ENCODE data around the gene ZNF362. TPM values are rescaled to one million over a fixed set of nuclear protein-coding genes. Genes with fewer than 3 reads are reported as not detected.

Gene ZNF362
- total RNA-seq, 2 experiments from 2014 or later: 10.2 to 11.7 TPM

- H3K27ac Mint-ChIP-seq: no peak overlapping the region
- CTCF ChIA-PET: interaction anchor here (0.5 kb wide), 1 partner anchor 1498 kb away, joined by 3 read pairs; no protein-coding TSS in a partner anchor
- H3K9me3 Mint-ChIP-seq (ENCODE audit: low read depth): no peaks in the 10 kb centered on the region
- POLR2A ChIA-PET: no interaction called here
- peaks cover 12% of the 10 kb centered on the region for H3K4me1 Mint-ChIP-seq
- H3K4me3 Mint-ChIP-seq: no peak overlapping the region
- intact Hi-C loops (cut with DNase I, micrococcal nuclease): no loop called here
- H3K27me3 Mint-ChIP-seq: no peaks in the 10 kb centered on the region
- ATAC-seq: no peak
- H3K36me3 Mint-ChIP-seq (ENCODE audit: low read depth): peaks cover 30% of the 10 kb centered on the region
- no peak for DNase-seq
Measured at GRCh38 chr1:33332881-33333280, 76.6 kb downstream of the ZNF362 start.

DNA sequence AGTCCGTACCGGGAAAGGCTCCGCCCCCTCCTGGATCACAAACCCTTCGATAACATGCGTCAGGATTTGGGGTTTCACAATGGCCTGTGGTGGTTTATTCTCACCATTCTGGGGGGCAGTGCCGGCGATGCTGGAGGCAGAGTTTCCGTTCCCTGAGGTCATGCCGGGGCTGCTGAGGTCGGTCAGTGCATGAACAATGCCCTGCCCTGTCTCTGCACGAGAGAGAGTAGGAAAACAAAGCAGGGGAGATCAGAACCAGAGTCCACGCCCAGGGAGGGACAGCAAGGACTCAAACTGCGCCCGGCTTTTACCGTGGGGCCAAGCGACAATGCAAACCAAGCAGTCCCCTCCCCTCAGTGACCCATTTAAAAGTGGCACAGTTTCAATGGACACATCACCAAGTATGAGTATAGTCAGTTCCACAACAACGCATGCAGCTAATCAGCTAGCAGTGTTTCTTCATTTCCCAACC lies 77.8 kb downstream of the ZNF362 start:
- no peak overlapping the region for H3K4me3 Mint-ChIP-seq
- DNase-seq: no peak
- ChIA-PET CTCF (interaction anchor here (0.6 to 1.1 kb wide), 2 partner anchors 39 to 434 kb away, joined by 3 to 10 read pairs; no protein-coding TSS in a partner anchor), POLR2A (no interaction called here)
- H3K27me3 Mint-ChIP-seq: no peaks in the 10 kb centered on the region
- no peak overlapping the region for H3K27ac Mint-ChIP-seq
- no peaks in the 10 kb centered on the region for H3K9me3 Mint-ChIP-seq (ENCODE audit: low read depth)
- intact Hi-C loops (cut with DNase I, micrococcal nuclease): no loop called here
- no peak for ATAC-seq
- H3K36me3 Mint-ChIP-seq (ENCODE audit: low read depth): peaks cover 21% of the 10 kb centered on the region
- H3K4me1 Mint-ChIP-seq: peaks cover 18% of the 10 kb centered on the region

- H3K27ac Mint-ChIP-seq: no peak overlapping the region
- no peaks in the 10 kb centered on the region for H3K27me3 Mint-ChIP-seq
- no peaks in the 10 kb centered on the region for H3K9me3 Mint-ChIP-seq (ENCODE audit: low read depth)
- intact Hi-C loops (cut with DNase I, micrococcal nuclease): no loop called here
- no peak overlapping the region for H3K4me3 Mint-ChIP-seq
- peaks cover 21% of the 10 kb centered on the region for H3K4me1 Mint-ChIP-seq
- ChIA-PET CTCF (interaction anchor here (0.5 to 1.1 kb wide), 2 partner anchors 40 to 112 kb away, joined by 3 to 10 read pairs; no protein-coding TSS in a partner anchor), POLR2A (no interaction called here)
- ATAC-seq (peak; percentile 47), DNase-seq (no peak)
- H3K36me3 Mint-ChIP-seq (ENCODE audit: low read depth): peaks cover 16% of the 10 kb centered on the region
Measured at GRCh38 chr1:33335020-33335419, 78.7 kb downstream of the ZNF362 start.

DNA sequence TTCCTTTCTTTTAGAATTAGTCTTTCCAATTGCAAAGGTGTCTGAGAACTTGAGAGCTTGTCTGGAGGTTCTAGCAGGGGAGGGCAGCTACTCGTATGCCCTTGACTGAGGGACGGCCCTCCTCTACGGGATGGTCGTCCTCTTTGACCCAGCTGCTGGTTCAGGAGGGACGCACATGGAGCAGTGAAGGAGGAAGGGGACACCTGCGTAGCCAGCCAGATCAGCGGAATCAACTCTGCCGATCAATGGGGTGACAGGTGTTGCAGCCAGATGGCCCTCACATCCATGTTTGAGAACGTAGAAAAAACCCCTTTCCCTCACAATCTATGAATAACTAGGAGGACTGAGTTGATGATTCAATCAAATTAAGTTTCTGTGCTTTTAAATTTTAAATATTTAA lies 80.3 kb downstream of the ZNF362 start:
- Mint-ChIP-seq H3K27ac (no peak overlapping the region), H3K4me1 (peaks cover 28% of the 10 kb centered on the region), H3K27me3 (no peaks in the 10 kb centered on the region), H3K9me3 (ENCODE audit: low read depth) (no peaks in the 10 kb centered on the region), H3K4me3 (no peak overlapping the region), H3K36me3 (ENCODE audit: low read depth) (peaks cover 16% of the 10 kb centered on the region)
- DNase-seq: no peak
- intact Hi-C loops (cut with DNase I, micrococcal nuclease): no loop called here
- ChIA-PET CTCF (interaction anchor here (0.6 to 1.6 kb wide), 4 partner anchors 40 to 1362 kb away, joined by 3 read pairs; no protein-coding TSS in a partner anchor), POLR2A (no interaction called here)
- ATAC-seq: no peak

DNA sequence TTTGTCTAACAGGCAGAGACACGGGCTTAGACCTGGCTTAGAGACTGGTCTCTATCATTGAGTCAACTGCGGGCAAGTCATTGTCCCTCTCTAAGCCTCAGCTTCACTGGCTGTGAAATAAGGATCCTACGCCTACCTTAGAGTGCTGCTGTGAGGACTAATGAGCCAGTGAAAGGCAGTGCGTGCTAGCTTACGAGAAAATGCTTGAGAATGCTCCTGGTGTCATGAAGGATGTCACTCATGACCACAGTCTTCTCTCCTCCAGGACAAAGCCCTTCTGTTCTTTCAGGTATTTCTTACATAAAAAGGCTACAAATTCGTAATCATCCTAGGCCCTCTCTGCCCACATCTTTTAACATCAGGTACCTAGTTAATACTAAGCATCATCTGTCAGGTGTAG lies 81.1 kb downstream of the ZNF362 start:
- Mint-ChIP-seq H3K36me3 (ENCODE audit: low read depth) (peaks cover 14% of the 10 kb centered on the region), H3K4me1 (peaks cover 32% of the 10 kb centered on the region), H3K9me3 (ENCODE audit: low read depth) (no peaks in the 10 kb centered on the region), H3K4me3 (no peak overlapping the region), H3K27ac (no peak overlapping the region), H3K27me3 (no peaks in the 10 kb centered on the region)
- POLR2A ChIA-PET: no interaction called here
- no peak for DNase-seq
- CTCF ChIA-PET: interaction anchor here (1.1 to 1.4 kb wide), 3 partner anchors 31 to 41 kb away, joined by 3 read pairs; no protein-coding TSS in a partner anchor
- no peak for ATAC-seq
- intact Hi-C loops (cut with DNase I, micrococcal nuclease): no loop called here

GRCh38 chr1:33338048-33338439 lies 81.8 kb downstream of the ZNF362 start:
- Mint-ChIP-seq H3K27ac (no peak overlapping the region), H3K36me3 (ENCODE audit: low read depth) (peaks cover 16% of the 10 kb centered on the region), H3K4me1 (peaks cover 38% of the 10 kb centered on the region), H3K27me3 (no peaks in the 10 kb centered on the region), H3K4me3 (no peak overlapping the region), H3K9me3 (ENCODE audit: low read depth) (no peaks in the 10 kb centered on the region)
- no peak for DNase-seq
- ATAC-seq: no peak
- ChIA-PET CTCF (interaction anchor here (1.1 to 1.2 kb wide), 2 partner anchors 30 to 40 kb away, joined by 3 read pairs; no protein-coding TSS in a partner anchor), POLR2A (no interaction called here)
- intact Hi-C loops (cut with DNase I, micrococcal nuclease): no loop called here

- no peak overlapping the region for H3K4me3 Mint-ChIP-seq
- H3K9me3 Mint-ChIP-seq (ENCODE audit: low read depth): no peaks in the 10 kb centered on the region
- ChIA-PET POLR2A (no interaction called here), CTCF (interaction anchor here (0.7 to 1.3 kb wide), 5 partner anchors 10 to 90 kb away, joined by 3 read pairs; no protein-coding TSS in a partner anchor)
- H3K4me1 Mint-ChIP-seq: peaks cover 38% of the 10 kb centered on the region
- DNase-seq (no peak), ATAC-seq (no peak)
- H3K27ac Mint-ChIP-seq: no peak overlapping the region
- peaks cover 15% of the 10 kb centered on the region for H3K36me3 Mint-ChIP-seq (ENCODE audit: low read depth)
- no peaks in the 10 kb centered on the region for H3K27me3 Mint-ChIP-seq
- intact Hi-C loops (cut with DNase I, micrococcal nuclease): no loop called here
Measured at GRCh38 chr1:33338440-33339211, 82.3 kb downstream of the ZNF362 start.

GRCh38 chr1:33339413-33339812 lies 83.1 kb downstream of the ZNF362 start:
- H3K27ac Mint-ChIP-seq: no peak overlapping the region
- no peaks in the 10 kb centered on the region for H3K27me3 Mint-ChIP-seq
- H3K4me3 Mint-ChIP-seq: no peak overlapping the region
- no peaks in the 10 kb centered on the region for H3K9me3 Mint-ChIP-seq (ENCODE audit: low read depth)
- H3K36me3 Mint-ChIP-seq (ENCODE audit: low read depth): peaks cover 15% of the 10 kb centered on the region
- no peak for ATAC-seq
- intact Hi-C loops (cut with DNase I, micrococcal nuclease): no loop called here
- CTCF ChIA-PET: interaction anchor here (0.7 to 1.3 kb wide), 3 partner anchors 9 to 89 kb away, joined by 3 read pairs; no protein-coding TSS in a partner anchor
- POLR2A ChIA-PET: no interaction called here
- no peak for DNase-seq
- peaks cover 38% of the 10 kb centered on the region for H3K4me1 Mint-ChIP-seq

GRCh38 chr1:33341190-33341589 lies 84.9 kb downstream of the ZNF362 start:
- POLR2A ChIA-PET: no interaction called here
- intact Hi-C loops (cut with DNase I, micrococcal nuclease): loop anchor here in 1 of 2 experiments (10.0 kb wide), 1 partner anchor 216 kb away; no protein-coding TSS in a partner anchor
- ATAC-seq: no peak
- peaks cover 42% of the 10 kb centered on the region for H3K4me1 Mint-ChIP-seq
- CTCF ChIA-PET: interaction anchor here (1.6 kb wide), 1 partner anchor 9 kb away, joined by 3 read pairs; no protein-coding TSS in a partner anchor
- peaks cover 14% of the 10 kb centered on the region for H3K36me3 Mint-ChIP-seq (ENCODE audit: low read depth)
- no peaks in the 10 kb centered on the region for H3K9me3 Mint-ChIP-seq (ENCODE audit: low read depth)
- no peak overlapping the region for H3K4me3 Mint-ChIP-seq
- no peak overlapping the region for H3K27ac Mint-ChIP-seq
- no peaks in the 10 kb centered on the region for H3K27me3 Mint-ChIP-seq
- no peak for DNase-seq

- Mint-ChIP-seq H3K9me3 (ENCODE audit: low read depth) (no peaks in the 10 kb centered on the region), H3K4me1 (peaks cover 48% of the 10 kb centered on the region), H3K27ac (no peak overlapping the region), H3K27me3 (no peaks in the 10 kb centered on the region), H3K4me3 (no peak overlapping the region), H3K36me3 (ENCODE audit: low read depth) (peaks cover 21% of the 10 kb centered on the region)
- DNase-seq (no peak), ATAC-seq (no peak)
- CTCF ChIA-PET: interaction anchor here (0.6 to 1.4 kb wide), 2 partner anchors 46 to 249 kb away, joined by 3 to 9 read pairs; no protein-coding TSS in a partner anchor
- POLR2A ChIA-PET: no interaction called here
- intact Hi-C loops (cut with DNase I, micrococcal nuclease): loop anchor here in 1 of 2 experiments (10.0 kb wide), 1 partner anchor 217 kb away; no protein-coding TSS in a partner anchor
Measured at GRCh38 chr1:33342041-33342723, 85.9 kb downstream of the ZNF362 start.

- Mint-ChIP-seq H3K4me3 (no peak overlapping the region), H3K36me3 (ENCODE audit: low read depth) (peaks cover 27% of the 10 kb centered on the region), H3K27me3 (no peaks in the 10 kb centered on the region), H3K4me1 (peaks cover 58% of the 10 kb centered on the region), H3K27ac (no peak overlapping the region), H3K9me3 (ENCODE audit: low read depth) (no peaks in the 10 kb centered on the region)
- ATAC-seq: no peak
- intact Hi-C loops (cut with DNase I, micrococcal nuclease): loop anchor here in 1 of 2 experiments (10.0 kb wide), 1 partner anchor 219 kb away; no protein-coding TSS in a partner anchor
- no peak for DNase-seq
- CTCF ChIA-PET: no interaction called here
- POLR2A ChIA-PET: no interaction called here
Measured at GRCh38 chr1:33343539-33343938, 87.2 kb downstream of the ZNF362 start.
